ENCODE results near the gene SNX4.

- no peak for TF ChIP-seq POLR2AphosphoS5 (IDR thresholded peaks at IDR 0.05; ENCODE audit: low read depth, low read length)
- TF ChIP-seq TAF1 (IDR thresholded peaks at IDR 0.05; ENCODE audit: low read depth, low read length): no peak
- no peak for TF ChIP-seq CTCF (IDR thresholded peaks at IDR 0.05; ENCODE audit: control extremely low read depth in 1 of 3, insufficient read depth in 1 of 3, low read depth in 1 of 3, low read length in 3 of 3)
- no peak for TF ChIP-seq SUZ12 (IDR thresholded peaks at IDR 0.05; ENCODE audit: low read length)
- no peak for TF ChIP-seq POLR2A (IDR thresholded peaks at IDR 0.05; ENCODE audit: control extremely low read depth in 1 of 2, low read depth in 2 of 2, low read length in 2 of 2)
- no peak for TF ChIP-seq TCF12 (IDR thresholded peaks at IDR 0.05; ENCODE audit: low read depth, low read length)
Observed at GRCh38 chr3:125507128-125507527, 12.9 kb downstream of the SNX4 start.
